Suprapubic skin (tissue), 4 donors: ENCODE results near the gene SOCS1. TPM values are rescaled to one million over a fixed set of nuclear protein-coding genes. Genes with fewer than 3 reads are reported as not detected.

Experiments used
- DNase-seq, 2 donors: peaks; one replicate each; pipeline ENCODE4 v3.0.0-alpha.2; 2019; ENCODE audit warnings: low spot score in 2 of 2
- H3K27ac ChIP-seq: fragments of 200-600 bp; sonication (generic); one replicate; pipeline ENCODE4 v1.5.1; 2019
- H3K27me3 ChIP-seq: fragments of 200-600 bp; sonication (generic); one replicate; pipeline ENCODE4 v1.5.1; 2019
- H3K36me3 ChIP-seq: fragments of 200-600 bp; sonication (generic); one replicate; pipeline ENCODE4 v1.5.1; 2019
- H3K4me1 ChIP-seq: fragments of 200-600 bp; sonication (generic); one replicate; pipeline ENCODE4 v1.5.1; 2019
- H3K4me3 ChIP-seq: fragments of 200-600 bp; sonication (generic); one replicate; pipeline ENCODE4 v1.5.1; 2019; ENCODE audit warnings: mild to moderate bottlenecking
- H3K9me3 ChIP-seq: fragments of 200-600 bp; sonication (generic); one replicate; pipeline ENCODE4 v1.5.1; 2019
- EP300 ChIP-seq: sonication (generic); formaldehyde crosslinking; IDR thresholded peaks from one replicate; pipeline ENCODE4 v1.6.1; 2017; ENCODE audit warnings: antibody characterized with exemption
- POLR2A ChIP-seq, 2 donors: fragments of 450-650 bp; IDR thresholded peaks; one replicate each; pipeline ENCODE4 v1.6.1; 2017; ENCODE audit warnings: antibody characterized with exemption in 2 of 2, mild to moderate bottlenecking in 2 of 2, moderate library complexity in 2 of 2
- POLR2AphosphoS5 ChIP-seq, 3 donors: sonication (generic); formaldehyde crosslinking; IDR thresholded peaks; one replicate each; pipeline ENCODE4 v1.6.1; 2017; ENCODE audit warnings: antibody characterized with exemption in 3 of 3
- WGBS: methylation state at CpG from one replicate; pipeline ENCODE4 v1.1.5; 2018; 5-methylcytosine and 5-hydroxymethylcytosine counted together
- total RNA-seq, 4 donors: library from RNA; depleted of rRNA; stranded (reverse); fragments of >200 nt; gene quantifications; one replicate each; pipeline ENCODE4 v1.1.0, GENCODE V29; 2016
- TF ChIP-seq, protein P1 (sequence below), 2 donors: fragments of 200-600 bp in 1 of 2; fragments of 450-650 bp in 1 of 2; sonication (generic) in 1 of 2; IDR thresholded peaks; one replicate each; pipeline ENCODE4 v1.5.1; 2016 to 2019; ENCODE audit warnings: antibody characterized with exemption in 2 of 2, mild to moderate bottlenecking in 1 of 2, moderate library complexity in 1 of 2

Gene SOCS1
- total RNA-seq, 4 donors from 2014 or later: 3.9 to 15.4 (median 7.5) TPM

DNA sequence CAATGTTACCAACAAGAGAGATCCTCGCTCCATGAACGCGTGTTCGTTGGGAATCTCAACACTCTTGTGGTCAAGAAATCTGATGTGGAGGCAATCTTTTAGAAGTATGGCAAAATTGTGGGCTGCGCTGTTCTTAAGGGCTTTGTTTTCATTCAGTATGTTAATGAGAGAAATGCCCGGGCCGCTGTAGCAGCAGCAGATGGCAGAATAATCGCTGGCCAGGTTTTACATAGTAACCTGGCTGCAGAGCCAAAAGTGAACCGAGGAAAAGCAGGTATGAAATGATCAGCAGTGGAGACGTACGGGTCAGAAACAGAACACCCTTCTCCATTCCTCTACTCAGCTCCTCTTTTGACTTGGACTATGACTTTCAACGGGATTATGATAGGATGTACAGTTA, 13.3 kb downstream of the SOCS1 start:
- TF ChIP-seq POLR2AphosphoS5 (IDR thresholded peaks at IDR 0.05): no peak
- no peak for TF ChIP-seq EP300
- TF ChIP-seq, protein P1, sequence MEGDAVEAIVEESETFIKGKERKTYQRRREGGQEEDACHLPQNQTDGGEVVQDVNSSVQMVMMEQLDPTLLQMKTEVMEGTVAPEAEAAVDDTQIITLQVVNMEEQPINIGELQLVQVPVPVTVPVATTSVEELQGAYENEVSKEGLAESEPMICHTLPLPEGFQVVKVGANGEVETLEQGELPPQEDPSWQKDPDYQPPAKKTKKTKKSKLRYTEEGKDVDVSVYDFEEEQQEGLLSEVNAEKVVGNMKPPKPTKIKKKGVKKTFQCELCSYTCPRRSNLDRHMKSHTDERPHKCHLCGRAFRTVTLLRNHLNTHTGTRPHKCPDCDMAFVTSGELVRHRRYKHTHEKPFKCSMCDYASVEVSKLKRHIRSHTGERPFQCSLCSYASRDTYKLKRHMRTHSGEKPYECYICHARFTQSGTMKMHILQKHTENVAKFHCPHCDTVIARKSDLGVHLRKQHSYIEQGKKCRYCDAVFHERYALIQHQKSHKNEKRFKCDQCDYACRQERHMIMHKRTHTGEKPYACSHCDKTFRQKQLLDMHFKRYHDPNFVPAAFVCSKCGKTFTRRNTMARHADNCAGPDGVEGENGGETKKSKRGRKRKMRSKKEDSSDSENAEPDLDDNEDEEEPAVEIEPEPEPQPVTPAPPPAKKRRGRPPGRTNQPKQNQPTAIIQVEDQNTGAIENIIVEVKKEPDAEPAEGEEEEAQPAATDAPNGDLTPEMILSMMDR (IDR thresholded peaks at IDR 0.05): no peak
- no peak for TF ChIP-seq POLR2A (IDR thresholded peaks at IDR 0.05)
- H3K4me1 ChIP-seq: no peaks in the 10 kb centered on the region
- no peak for DNase-seq
- no peaks in the 10 kb centered on the region for H3K36me3 ChIP-seq
- no peaks in the 10 kb centered on the region for H3K27me3 ChIP-seq
- H3K9me3 ChIP-seq: no peaks in the 10 kb centered on the region
- WGBS: 83% methylated on average over 12 of the region's 12 CpGs
- no peak overlapping the region for H3K27ac ChIP-seq
- no peak overlapping the region for H3K4me3 ChIP-seq

GRCh38 chr16:11241480-11242204, 14.4 kb downstream of the SOCS1 start:
- Histone ChIP-seq H3K9me3 (no peaks in the 10 kb centered on the region), H3K4me1 (no peaks in the 10 kb centered on the region), H3K36me3 (no peaks in the 10 kb centered on the region), H3K4me3 (no peak overlapping the region), H3K27ac (no peak overlapping the region), H3K27me3 (no peaks in the 10 kb centered on the region)
- DNase-seq: no peak
- 90% methylated on average over 5 of the region's 5 CpGs for WGBS
- TF ChIP-seq POLR2AphosphoS5 (IDR thresholded peaks at IDR 0.05) (no peak), EP300 (no peak), POLR2A (IDR thresholded peaks at IDR 0.05) (no peak)
- TF ChIP-seq, protein P1 (IDR thresholded peaks at IDR 0.05): no peak

- 83% methylated on average over 9 of the region's 10 CpGs for WGBS
- TF ChIP-seq POLR2A (IDR thresholded peaks at IDR 0.05) (no peak), POLR2AphosphoS5 (IDR thresholded peaks at IDR 0.05) (no peak), EP300 (no peak)
- TF ChIP-seq, protein P1 (IDR thresholded peaks at IDR 0.05): no peak
- Histone ChIP-seq H3K36me3 (no peaks in the 10 kb centered on the region), H3K27ac (no peak overlapping the region), H3K4me3 (no peak overlapping the region), H3K27me3 (no peaks in the 10 kb centered on the region), H3K4me1 (no peaks in the 10 kb centered on the region), H3K9me3 (no peaks in the 10 kb centered on the region)
- DNase-seq: no peak
Observed at GRCh38 chr16:11240636-11241473, 15.1 kb downstream of the SOCS1 start.

- no peaks in the 10 kb centered on the region for H3K4me1 ChIP-seq
- 80% methylated on average over 10 of the region's 10 CpGs for WGBS
- DNase-seq: no peak
- no peak overlapping the region for H3K4me3 ChIP-seq
- no peaks in the 10 kb centered on the region for H3K9me3 ChIP-seq
- H3K36me3 ChIP-seq: no peaks in the 10 kb centered on the region
- no peak overlapping the region for H3K27ac ChIP-seq
- H3K27me3 ChIP-seq: no peaks in the 10 kb centered on the region
- no peak for TF ChIP-seq POLR2AphosphoS5 (IDR thresholded peaks at IDR 0.05)
- TF ChIP-seq EP300: no peak
- TF ChIP-seq, protein P1 (IDR thresholded peaks at IDR 0.05): no peak
- TF ChIP-seq POLR2A (IDR thresholded peaks at IDR 0.05): no peak
Observed at GRCh38 chr16:11239644-11240632, 16.1 kb downstream of the SOCS1 start.
